Kidney glomerular epithelial cell (primary cell): ENCODE results near the gene SKOR2.

Source experiments
- DNase-seq: peaks from one replicate; lab custom pipeline; 2025; lab: John Stamatoyannopoulos, UW

SKOR2 gene

DNA sequence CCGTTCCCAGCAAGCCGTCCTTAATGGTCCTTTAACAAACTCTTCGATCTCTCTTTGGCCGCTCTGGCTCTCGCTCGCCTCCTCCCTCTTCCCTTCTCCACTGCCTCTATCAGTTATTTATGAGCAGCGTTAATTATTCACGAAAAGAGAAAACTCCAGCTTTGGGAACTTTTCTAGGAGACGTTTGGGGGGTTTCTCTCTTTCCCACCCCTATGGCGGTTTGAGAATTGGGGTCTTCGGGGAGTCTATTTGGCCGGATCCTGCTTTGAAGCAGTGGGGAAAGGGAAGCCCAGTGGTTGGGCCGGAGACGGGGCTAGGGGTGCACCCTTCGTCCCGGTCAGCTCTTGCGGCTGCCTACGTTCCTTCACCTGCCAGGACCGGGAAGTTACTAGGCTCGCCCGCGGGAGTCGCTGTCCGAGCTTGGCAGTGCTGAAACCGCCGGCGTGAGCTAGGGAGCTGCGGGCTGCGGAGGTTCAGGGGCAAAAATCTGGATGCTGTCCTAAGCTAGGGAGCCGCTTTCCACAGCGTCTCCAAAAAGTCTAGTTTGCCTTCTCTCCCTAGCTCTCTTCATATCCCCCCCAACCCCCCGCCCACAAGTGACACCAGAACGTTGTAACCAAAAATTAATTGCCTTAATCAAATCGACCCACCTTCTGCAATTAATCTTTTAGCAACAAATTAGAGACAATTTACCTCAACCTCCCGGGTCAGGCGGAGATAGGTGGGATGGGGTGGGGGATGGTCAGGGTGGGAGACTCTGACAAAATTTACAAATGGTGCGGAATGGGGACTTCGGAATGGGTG is 8.9 kb upstream of the SKOR2 start:
- DNase-seq, result peak; percentile 13

DNA sequence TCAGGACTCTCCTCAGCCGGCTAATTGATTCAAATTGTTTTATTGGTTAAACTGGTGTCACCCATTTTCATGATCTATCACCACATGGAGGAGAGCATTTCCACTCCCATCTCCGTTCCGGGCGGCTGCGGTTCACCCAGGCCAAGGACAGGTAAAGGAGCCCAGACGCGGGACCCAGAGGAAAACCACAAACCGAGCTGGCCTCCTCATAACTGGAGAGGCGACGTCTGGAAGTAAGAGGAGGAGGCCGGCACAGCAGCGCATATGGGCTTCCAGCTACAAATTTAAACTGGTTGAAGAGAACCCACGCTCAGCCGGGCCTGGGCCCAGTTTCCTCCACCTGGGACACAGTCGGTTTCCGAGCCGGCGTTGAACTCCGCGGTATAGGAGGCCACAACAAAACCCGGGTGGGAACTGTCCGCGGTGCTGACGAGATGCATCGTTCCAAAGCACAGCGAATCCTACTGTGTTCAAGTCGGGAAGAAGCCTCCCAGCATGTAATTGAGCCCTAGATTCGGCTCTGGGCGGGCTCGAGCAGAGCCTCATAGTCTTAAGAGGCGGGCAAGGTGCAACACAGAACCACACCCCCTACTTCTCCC is 3.0 kb upstream of the SKOR2 start:
- DNase-seq, result peak; percentile 18

DNA sequence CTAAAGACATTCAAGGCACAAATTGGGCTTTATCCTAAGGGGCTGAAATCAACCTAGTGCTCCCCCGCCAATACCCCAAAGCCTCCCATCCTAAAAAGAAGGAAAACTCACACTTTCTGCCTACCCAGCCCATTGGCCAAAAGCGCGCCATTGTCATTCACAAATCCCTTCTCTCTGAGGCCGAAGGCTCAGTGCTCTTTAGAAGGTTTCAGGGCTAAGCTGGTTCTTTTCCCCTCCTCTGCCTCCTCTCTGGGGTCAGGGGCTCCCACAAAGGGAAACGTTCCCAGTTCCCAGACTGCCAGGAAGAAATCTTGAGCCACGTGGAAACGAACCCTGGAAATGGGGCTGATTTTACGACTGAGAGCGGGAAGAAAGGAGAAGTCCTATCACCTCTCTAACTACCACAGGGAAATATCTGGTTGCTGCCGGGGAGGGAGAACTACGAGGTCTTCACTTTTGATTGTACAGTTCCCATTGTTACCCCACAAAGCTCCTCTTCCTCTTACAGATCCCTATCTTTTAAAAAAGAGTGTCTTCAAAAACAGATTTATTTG is 1.7 kb upstream of the SKOR2 start:
- DNase-seq, result no peak

DNA sequence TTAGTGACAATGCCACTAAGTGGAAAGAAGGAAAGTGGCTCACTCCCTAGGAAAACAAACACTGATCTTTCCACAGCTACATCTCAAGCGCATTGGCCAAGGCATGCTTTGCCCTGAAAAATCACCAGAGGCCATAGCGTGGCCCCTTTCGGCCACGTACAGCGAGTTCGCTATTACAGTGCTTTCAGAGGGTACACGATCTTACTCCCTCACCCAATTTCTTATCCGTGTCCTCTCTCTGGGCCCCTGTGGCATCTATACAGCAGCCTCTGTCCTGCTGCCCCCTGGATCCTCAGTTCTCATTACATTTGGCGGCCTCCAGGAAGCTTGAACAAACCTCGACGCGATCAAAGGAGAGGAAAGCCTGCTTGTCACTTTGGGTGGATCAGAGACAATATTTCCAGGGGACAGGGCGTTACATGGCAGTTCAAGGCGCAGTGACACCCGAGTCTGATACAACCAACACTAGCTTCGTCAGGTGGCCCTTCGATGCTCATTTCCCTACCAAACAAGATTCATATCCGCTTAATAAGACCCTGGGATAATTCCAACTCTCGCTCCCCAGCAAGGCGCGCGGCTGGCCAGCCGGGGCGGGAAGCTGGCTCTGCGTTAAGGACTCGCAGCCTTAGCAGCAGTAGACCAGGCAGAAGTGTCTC is 941 bp downstream of the SKOR2 start:
- no peak for DNase-seq

DNA sequence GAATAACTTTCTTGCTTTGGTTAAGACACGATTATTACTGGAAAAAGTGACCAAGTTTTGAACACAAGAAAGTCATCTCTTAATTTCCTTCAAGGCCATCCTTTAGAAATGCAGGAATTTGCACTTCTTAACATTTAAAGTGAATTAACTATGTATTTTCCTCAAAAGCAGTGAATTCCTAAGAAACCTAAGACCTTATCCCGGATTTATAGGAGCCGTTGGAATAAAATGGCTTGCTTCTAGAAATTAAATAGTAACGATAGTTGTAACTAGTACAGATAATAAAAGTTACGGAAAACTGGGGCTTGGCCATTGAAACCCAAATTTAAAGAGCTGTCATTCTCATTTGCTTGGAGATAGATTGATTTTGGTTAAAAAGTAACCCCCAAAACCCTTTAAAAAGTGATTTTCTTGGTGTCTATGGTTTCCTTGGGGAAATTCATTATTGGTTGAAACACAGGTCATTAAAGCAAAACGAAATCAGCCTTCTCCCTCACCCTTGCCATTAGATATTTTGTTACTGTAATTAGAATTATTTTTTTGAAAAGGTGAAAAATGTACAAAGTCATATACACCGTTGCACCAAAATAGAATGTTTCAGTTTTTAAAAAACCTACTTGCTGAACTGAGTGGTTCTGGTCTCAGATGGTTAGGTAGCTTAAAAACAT is 2.0 kb downstream of the SKOR2 start:
- DNase-seq, result no peak

DNA sequence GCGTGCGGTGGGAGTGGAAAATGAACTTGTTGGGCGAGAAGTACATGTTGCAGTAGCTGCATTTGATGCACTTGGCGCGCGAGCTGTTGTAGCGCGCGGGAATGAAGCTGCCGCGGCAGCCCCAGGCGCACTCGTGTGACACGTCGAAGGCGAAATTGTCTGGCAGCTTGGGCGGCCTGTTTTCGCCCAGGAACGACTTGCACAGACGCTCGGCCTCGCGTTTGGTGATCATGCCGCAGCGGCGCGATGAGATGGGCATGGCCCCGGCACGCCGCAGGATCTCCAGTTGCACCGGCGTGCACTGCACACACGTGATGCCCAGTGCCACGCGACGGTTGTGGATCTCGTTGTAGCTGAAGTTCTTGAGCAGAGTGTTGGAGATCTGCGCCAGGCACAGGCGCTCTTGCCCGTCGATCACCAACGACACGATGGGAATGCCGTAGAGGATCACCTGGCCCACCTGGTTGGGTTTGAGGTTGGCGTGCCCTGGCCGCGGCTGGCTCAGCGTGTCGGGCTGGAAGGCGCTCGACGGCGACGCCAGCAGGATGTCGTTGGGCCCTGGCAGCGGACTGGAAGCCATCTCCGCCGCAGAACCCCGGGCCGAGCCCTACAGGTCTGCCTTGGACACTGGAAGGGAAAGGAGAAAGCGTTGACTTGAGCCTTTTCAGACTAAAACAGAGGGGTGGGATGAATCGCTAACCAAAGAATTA is 2.7 kb downstream of the SKOR2 start:
- no peak for DNase-seq

DNA sequence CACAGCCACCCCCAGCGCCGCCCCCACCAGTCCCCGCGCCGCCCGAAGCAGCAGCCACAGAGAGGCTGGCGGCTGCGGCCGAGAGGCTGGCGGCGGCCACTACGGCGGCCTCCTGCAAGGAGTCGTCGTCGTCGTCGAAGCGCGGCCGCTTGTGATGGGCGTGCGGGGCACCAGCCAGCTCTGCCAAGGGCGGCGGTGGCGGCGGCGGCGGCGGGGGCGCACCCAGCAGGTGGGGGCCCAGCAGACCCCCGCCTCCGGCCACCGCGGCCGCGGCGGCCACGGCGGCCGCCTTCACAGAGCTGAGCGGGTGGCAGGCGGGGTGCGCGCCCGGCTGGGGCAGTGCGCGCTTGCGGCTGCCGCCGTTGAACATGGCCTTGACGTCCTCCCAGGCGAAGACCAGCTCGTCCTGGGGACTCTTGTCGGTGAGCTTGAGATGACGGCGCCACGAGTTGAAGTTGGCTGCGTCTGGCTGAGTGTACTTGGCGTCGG is 3.3 kb downstream of the SKOR2 start:
- no peak for DNase-seq

DNA sequence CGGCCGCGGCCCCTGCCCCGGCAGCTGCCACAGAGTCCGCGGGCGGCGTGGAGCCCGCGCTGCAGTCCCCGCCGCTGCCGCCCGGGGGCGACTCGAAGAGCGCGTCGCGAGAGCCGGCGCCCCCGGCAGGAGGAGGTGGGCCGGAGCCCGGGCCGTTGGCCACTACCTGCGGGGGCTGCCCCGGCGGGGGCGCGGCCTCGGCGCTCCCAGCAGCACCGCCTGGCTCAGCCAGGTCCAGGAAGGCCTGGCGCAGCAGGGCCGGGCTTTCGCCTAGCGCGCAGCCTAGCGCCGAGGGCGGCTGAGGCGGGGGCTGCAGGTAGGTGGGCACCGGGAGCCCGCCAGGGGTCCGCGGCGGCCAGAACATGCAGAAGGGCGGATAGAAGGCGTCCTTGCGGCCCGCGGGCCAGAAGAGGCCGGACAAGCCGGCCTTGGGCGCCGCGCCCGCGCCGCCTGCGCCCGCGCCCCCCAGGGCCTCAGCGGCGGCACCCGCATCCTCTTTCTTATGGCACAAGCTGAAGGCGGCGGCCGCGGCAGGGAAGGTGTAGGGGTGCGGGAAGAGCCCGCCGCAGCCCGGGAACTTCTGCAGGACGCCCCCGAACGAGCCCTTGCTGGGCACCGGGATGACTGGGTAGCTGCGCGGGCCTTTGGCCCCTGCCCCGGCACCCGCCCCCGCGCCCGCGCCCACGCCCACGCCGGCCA is 3.9 kb downstream of the SKOR2 start:
- DNase-seq, result no peak

DNA sequence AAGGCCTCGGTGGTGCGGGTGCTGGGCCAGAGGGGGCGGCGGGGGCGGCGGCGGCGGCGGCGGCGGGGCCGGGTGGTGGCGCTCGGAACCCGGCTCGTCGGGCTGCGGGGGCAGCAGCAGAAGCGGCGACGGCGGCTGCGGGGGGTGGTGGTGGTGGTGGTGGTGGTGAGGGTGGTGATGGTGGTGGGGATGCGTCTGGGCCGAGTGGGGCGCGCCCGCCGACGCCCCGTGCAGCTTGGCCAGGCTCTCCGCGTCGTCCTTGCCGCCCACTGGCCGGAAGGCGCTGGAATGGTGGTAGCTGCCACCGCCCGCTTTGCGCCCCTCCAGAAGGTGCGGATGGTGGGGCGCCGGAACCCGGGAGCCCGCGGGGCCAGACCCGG is 4.4 kb downstream of the SKOR2 start:
- no peak for DNase-seq

DNA sequence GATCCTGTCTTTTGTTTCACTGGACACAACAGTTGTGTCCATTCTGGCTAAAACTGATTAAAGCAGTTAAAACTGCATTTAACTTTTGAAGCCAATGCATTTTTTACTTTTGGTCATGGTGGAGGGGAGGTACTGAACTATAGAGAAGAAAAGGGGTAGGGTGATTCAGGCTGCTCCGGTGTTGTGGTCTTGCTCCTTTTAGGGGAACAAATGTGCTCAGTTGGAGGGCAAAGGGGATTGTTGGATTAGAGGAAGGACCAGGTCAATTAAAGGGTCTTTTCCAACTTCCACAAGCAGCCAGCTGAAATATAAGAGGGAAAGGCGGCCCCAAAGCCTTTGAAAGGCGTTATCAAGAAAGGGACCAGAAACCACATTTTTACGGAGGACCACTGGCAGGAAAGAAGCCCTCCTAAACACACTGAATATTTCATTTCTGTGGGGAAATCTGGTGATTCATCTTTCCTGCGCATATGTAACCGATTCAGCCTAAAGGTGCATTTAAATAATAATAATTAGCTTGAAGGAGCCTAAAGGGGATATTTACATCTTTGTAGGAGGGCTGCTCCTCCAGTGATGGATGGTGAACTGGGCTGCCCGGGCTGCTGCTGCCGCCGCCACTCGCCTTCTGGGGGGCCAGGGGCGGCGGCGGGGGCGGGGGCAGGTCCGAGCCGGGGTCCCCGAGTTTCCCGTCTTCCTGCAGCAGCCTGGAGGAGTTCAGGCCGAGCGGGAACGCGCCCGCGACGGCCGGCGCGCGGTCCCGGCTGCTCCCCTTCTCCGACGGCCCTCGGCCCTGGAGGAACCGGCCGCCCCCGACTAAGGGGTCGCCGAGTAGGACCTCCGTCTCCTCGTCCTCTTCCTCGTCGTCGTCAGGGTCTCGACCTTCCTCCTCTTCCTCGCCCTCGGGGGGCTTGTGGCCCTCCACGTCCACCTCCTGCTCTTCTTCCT is 5.2 kb downstream of the SKOR2 start:
- DNase-seq, result no peak

DNA sequence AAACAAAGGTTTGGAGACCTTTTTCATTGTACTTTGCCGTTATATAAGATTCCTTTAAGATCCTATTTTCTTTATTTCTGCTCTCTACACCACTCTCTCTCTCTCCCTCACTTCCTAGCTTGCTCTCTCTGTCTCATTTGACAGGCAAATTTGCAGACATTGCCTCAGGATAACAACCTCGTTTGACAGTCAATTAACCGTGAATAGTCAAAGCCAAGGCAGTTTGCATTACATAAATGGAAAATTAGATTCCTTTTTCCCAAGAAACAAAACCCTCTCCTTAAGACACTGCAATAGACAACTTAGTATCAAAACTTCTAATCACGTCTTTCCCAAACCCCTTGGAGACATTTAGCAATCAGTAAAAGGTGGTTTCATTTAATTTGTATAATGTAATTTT is 7.4 kb downstream of the SKOR2 start:
- no peak for DNase-seq

DNA sequence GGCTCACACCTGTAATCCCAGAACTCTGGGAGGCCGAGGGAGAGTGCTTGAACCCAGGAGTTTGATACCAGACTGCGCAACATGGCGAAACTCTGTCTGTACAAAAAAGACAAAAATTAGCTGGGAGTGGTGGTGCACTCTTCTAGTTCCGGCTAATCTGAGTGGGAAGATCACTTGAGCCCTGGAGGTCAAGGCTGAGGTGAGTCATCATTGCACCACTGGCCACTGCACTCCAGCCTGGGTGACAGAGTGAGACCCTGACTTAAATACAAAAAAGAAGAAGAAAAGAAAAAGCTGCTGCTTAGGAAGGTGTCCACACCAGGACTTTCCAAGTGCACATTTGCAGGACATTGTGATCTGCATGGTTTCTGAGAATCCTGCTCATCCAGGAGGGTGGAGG is 16.4 kb downstream of the SKOR2 start:
- no peak for DNase-seq

DNA sequence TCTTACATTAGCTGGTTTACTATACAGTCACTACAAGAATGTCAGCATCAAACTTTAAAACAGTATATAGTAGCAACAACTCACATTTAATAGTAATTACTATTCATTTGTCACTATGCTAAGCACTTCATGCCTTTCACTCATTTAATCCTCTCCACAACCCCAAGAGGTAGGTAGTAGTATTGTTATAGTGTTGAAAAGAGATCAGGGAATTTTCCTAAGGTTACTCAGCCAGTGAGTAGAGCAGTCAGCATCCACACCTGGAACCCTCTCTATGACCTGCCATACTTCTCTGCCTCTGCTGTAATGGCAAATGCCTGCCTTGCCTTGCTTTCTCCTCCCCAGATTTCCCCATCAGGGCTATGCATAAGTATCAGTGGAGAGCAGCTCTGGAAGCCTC is 24.8 kb downstream of the SKOR2 start:
- no peak for DNase-seq

DNA sequence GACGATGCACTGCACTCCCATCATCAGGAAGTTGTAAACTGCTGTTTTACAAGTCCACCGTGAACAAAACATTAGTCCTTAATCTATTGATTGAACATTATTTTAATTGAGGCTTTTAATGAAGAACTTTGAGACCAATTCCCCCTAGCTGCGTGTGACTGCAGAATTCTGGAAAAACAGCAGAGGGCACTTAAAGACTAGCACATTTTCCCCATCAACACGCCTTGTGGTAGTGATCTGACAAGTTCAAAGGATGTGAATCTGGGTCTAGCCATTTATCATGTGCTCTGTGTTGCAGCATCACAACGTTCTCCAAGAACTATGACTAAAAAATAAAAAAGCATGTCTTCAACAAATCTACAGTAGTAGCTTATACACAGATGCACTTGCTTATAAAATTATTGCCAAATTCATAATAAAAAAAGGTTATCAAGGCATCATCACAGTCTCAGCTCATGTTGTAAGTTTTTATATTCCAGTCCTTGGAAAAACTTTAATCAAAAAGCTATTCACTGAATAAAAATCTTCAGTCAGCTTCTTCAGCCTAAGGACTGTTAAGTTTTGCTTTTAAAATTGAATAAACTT is 35.8 kb downstream of the SKOR2 start:
- peak; percentile 37 for DNase-seq

DNA sequence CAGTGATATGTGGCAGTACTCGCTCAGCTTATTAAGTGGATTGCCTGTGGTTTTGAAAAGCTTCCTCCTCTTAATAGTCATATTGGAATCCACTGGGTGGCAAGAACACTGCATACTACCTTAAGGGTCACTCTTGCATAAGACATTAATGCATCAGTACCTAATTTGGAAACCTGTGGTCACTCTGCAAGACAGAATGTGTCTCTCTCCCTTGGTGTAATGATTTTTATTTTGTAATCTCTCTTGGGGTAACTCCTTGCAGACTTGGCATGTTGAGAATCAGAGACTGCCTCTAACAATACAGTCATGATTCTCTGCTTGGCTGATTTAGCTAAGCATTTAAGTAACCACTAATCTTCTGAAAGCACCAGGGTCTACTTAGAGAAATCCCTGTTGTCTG is 42.3 kb downstream of the SKOR2 start:
- no peak for DNase-seq

DNA sequence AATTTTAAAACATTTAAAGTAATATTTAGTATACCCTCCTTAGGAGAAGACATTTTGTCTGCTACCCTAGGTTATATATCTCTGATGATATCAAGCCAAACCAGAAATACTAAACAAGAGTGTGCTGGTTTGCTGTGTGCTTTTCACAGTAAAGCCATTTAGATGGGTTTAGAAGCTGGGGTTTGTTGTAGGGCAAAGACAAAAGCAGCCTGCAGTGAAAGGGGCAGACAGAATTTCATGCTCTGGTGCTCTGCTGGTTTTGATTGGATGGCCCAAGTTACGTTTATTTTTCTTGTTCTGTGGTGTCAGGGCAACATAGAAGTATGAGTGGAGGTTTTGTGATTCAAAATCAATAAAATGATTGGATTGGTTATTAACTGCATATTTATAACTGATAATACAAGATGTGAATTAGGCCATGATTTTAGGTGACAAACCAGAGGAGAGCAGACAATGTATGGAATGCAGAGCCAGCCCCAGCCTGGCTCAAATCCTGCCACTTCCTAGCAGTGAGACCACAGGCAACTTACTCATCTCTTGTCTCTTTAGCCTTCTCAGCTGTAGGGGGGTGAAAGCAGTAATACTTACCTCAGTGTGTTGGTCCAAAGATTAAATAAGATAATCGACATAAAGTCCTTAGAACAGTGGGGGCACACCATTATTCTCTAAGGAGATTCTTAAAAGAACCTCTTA is 44.4 kb downstream of the SKOR2 start:
- DNase-seq, result no peak

DNA sequence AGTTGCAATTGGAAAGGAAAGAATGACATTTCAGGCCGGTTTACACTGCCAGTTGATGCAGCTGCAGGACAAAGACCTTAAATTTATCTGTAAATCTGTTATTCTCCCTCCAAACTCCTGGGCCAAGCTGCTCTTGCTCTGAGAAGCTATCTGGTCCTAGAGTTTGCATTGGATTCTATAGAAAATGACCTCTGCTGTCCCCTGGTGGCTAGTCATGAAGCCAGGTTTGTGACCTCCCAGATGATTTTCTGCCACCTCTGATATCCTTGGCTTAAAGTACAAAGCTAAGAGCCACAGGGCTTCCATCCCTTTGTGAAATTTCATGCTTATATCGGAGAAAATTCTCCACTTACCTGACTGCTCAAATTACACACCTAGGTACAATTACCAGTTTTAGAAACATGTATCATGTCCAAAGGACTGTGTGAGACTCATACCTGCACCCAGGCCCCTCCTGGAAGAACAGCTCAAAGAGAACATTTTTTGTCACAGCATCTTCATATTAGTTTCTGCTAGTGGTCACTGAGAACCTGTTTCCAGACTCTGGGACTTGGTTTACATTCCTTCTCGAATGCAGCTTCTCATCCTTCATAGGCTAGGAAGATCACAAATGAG is 46.4 kb downstream of the SKOR2 start:
- DNase-seq, result peak; percentile 39

DNA sequence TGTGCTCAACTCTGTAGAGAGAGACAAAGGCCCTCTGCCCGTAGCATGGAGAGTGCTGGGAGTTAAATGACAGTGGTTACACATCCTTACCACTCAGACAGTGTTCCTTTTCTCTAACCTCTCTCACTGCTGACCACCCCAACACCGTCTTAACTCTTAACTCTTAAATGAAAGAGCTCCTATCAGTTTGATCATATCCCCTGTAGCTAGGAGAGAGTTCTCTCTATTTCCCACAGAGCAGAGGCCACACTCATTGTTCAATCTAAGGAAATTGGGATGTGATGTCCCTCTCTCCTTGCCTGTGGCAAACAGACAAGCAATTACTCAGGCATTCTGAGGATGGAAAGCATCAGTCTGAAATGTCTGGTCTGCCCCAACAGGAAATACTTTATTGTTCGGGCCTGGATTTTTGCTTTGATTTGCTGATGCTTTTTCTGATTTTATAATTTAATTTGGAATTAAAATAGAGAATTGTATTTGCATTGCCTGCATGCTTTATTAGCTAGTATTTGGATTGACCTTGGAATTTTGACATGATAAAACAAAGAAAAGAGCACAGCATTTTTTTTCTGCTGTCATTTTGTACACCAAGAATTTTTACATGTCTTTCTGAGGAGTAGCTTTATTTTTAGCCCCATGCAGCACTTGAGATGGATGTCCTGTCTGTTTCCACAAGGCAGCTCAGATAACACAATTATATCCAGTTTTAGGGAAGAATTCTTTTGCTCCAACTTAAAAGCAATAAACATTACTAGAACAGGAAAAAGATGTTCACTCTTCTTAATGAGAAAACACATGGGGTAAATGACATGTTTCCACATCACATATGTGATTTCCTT is 47.6 kb downstream of the SKOR2 start:
- DNase-seq, result no peak
